Stimulated activated CD4-positive, alpha-beta T cell treated with anti-CD3 and anti-CD28 coated beads, Interleukin-12 subunit alpha, Interleukin-12 subunit beta, amount 100 ng/mL, for 24 hours (primary cell): ENCODE measurements around the gene TMTC1.
"Not testable (repeated sequence)": the region's sequence is repeated elsewhere in the genome, so short reads cannot be mapped to it uniquely, and the experiment has no call there.

ENCODE experiments used
- DNase-seq, 2 experiments: peaks; one replicate each; pipeline ENCODE4 v3.0.0-alpha.2; 2020; ENCODE audit warnings: low read depth in 2 of 2

Gene TMTC1

DNA sequence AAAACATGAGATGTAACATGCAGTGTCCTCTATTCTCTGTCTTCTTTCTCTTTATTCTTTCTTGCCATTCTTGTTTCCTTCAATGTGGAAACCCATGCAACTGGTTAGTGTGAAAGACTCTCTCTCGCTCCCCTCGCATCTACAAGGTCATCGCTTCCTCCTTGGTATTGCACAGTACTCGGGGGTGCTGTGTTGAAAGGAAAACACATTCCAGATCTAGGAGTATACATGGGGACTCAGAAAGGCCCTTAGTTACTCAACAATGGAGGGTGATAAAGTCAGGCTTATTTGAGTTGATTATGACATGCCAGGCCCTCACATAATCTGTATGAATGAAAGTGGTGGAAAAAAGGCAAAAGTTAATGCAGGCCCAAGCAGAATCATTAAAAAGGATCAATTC, 210.8 kb downstream of the TMTC1 start:
- DNase-seq: no peak

GRCh38 chr12:29572464-29572863, 211.3 kb downstream of the TMTC1 start:
- DNase-seq: no peak

GRCh38 chr12:29569132-29569757, 214.5 kb downstream of the TMTC1 start:
- DNase-seq: no peak

GRCh38 chr12:29566441-29566840, 217.3 kb downstream of the TMTC1 start:
- no peak for DNase-seq

DNA sequence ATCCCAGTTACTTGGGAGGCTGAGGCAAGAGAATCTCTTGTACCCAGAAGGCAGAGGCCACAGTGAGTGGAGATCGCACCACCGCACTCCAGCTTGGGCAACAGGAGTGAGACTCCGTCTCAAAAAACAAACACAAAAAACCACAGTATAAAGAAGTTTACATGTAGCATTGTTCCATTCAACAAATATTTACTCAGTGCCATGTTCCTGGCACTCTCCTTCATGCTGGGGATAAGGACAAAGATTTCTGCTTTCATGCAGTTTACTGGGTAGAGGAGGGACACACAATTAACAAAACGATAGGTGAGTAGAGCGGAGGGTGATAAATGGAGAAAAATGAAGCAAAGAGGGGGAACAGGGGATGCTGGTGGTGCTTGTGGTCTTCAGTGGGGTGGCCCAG, 218.0 kb downstream of the TMTC1 start:
- DNase-seq: no peak

DNA sequence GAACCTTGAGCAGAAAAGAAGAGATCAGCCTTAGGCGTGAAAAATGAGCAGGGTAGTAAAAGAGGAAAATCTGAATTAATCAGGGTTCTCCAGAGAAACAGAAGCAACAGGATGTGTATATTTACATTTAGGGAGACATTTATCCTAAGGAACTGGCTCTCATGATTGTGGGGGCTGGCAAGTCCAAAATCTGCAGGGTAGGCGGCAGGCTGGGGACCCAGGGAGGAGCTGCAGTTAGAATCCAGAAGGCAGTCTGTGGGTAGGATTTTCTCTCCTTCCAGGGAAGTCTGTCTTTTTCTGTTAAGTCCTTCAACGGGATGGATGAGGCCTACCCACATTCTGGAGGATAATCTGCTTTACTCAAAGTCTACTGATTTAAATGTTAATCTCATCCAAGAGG, 218.8 kb downstream of the TMTC1 start:
- DNase-seq: no peak

- no peak for DNase-seq
Observed at GRCh38 chr12:29563636-29564035, 220.1 kb downstream of the TMTC1 start.

- DNase-seq: no peak
Observed at GRCh38 chr12:29563071-29563470, 220.7 kb downstream of the TMTC1 start.

GRCh38 chr12:29562110-29562804, 221.5 kb downstream of the TMTC1 start:
- DNase-seq: no peak

- no peak for DNase-seq
Observed at GRCh38 chr12:29561664-29562071, 222.1 kb downstream of the TMTC1 start.

DNA sequence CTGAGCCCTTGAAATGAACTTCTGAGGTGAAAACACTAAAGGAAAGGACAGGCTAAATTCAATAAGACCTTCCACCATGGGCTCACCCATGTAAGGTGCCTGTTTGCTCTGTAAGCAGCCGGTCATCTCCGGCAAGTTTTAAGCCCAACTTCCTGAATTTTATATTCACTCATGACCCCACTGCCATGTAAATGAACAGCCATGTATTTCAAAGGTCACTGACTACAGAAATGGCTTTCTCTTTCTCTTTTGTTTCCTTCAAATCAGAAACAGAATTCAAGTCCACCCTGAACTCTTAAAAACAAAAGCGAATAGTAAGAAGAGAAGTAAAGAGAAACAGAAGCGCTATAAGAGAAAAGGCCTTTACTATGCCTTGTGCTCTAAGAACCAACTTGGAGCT, 224.5 kb downstream of the TMTC1 start:
- DNase-seq: no peak

DNA sequence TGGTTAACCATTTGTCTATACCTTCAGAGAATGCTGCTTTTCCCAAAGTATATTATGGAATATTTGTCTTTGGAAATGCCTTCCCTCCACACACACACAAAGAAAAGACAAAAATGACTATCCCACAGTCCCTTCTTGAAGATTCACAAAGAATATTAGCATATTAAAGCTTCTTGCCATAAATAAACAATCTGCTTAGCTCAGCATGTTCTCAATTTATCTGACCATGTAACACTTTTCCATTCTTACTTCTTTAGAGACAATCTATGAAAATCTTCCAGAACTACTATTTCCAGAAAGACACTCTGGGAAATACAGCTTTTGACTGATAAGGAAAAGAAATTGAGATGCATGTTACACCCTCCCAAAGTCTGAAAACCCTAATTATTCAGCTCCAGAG, 227.4 kb downstream of the TMTC1 start:
- DNase-seq: no peak

GRCh38 chr12:29555451-29555850, 228.3 kb downstream of the TMTC1 start:
- not testable (repeated sequence) for DNase-seq

GRCh38 chr12:29552994-29553748, 230.6 kb downstream of the TMTC1 start:
- DNase-seq: no peak

DNA sequence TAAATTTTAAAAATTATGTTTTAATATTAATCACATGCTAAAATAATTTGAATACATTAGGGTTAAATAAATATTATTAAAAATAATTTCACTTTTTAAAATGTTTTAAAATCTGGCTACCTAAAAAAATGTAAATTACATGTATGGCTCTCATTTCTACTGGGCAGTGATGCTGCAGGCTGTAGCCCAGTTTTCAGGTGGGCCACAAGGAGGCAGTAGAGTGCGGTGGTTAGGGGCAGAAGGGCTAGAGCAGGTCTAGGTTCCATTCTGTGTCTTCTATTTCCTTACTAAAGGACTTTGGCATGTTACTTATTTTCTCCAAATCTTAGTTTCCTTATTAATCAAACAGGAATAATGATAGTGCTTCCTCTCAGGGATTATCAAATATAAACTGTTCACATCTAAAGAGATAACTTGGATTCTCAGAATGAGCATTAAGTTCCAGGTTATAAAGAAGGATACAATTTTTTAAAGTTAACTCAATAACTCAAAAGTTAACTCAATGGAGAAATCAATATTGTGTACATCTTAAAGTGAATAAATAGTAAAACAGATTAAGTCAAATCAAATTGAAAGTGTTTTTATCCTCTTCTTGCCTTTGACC, 231.3 kb downstream of the TMTC1 start:
- DNase-seq: peak; percentile 14 to 59

DNA sequence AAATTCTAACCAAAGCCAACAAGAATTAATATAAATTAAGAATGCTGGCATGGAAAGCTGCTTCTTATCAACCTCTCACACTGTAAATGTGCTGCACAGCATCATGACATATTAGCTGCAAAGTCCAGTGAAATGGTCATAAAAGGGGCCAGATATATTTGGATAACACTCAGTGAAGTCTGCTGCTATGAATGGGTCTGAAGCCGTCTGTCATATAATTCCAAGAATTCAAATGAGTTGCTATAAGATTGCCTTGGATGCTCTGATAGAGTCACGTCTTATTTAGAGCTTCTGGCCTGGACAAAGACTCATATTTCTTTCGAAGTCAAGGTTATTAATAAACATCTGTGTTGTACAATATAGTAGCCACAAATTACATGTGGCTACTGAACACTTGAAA, 231.9 kb downstream of the TMTC1 start:
- no peak for DNase-seq

DNA sequence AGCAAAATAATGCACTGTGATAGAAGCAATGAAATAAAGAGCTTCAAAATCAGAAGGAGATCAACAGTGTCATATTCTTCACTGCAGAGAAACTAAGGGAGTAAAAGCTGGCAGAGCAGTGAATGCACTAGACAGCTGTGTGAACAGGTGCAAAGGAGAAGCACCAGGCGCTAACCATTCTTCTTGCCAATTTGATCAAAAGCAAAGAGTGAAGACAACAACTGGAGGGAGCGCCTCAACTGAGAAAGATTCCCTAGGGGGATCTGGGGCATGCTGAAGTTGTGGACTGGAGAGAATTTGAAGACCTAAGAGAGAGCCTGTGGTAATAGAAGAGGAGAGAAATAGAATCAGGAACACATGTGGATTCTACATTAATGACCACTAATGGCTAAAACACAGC, 235.9 kb downstream of the TMTC1 start:
- DNase-seq: no peak

GRCh38 chr12:29547151-29547632, 236.6 kb downstream of the TMTC1 start:
- no peak for DNase-seq

DNA sequence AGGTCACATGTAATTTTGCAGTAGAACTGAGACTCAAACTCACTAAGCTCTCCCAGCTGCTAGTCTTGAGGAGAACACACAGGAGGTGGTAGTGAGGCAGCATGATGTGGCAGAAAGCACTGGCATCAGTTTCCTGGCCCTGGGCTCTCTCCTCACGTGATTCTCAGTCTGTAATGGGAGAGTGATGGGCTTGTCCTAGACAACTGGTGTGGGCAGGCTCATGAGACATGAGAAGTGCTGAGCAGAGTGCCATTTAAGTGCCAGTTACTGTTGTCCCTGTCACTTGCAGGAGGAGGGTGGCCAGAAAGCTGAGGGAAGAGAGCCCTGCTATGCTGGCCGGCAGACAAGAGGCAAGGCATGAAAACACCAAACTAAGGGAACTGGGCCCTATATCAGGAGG, 237.7 kb downstream of the TMTC1 start:
- DNase-seq: no peak

GRCh38 chr12:29545102-29545467, 238.7 kb downstream of the TMTC1 start:
- DNase-seq: no peak

- no peak for DNase-seq
Observed at GRCh38 chr12:29544428-29545101, 239.2 kb downstream of the TMTC1 start.

DNA sequence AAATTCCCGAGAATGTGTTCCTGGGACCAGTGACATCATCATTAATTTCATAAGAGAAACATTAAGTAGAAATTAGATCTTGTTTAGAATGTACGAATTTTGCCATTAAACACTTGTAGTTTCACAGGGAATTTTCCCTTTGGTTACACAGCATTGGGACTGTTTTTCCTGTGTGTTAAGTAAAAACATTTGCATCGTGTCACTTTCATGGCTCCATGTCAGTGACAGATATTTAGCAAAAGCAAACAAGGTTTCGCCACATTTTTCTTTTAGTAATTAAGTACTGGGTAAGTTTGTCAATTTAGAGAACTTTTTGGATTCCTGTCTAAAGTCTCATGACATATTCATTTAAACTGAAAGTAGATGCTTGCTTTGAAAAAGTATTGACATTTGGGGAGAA, 240.7 kb downstream of the TMTC1 start:
- DNase-seq: no peak
